Raji (cell line): ENCODE data around the gene SLC30A1.

ENCODE experiments used
- POLR2A ChIP-seq: IDR thresholded peaks from 2 replicates; pipeline ENCODE4 v1.6.1; 2011; ENCODE audit warnings: low read depth, low read length, control low read depth; ENCODE audit not compliant: insufficient read depth

SLC30A1 gene

GRCh38 chr1:211612786-211613107, 33.8 kb upstream of the SLC30A1 start:
- TF ChIP-seq POLR2A, result no peak

GRCh38 chr1:211611818-211612217, 32.9 kb upstream of the SLC30A1 start:
- TF ChIP-seq POLR2A, result no peak

GRCh38 chr1:211610779-211611556, 32.0 kb upstream of the SLC30A1 start:
- TF ChIP-seq POLR2A, result no peak

GRCh38 chr1:211609120-211610024, 30.4 kb upstream of the SLC30A1 start:
- TF ChIP-seq POLR2A, result no peak

GRCh38 chr1:211607754-211608473, 29.0 kb upstream of the SLC30A1 start:
- TF ChIP-seq POLR2A, result no peak

DNA sequence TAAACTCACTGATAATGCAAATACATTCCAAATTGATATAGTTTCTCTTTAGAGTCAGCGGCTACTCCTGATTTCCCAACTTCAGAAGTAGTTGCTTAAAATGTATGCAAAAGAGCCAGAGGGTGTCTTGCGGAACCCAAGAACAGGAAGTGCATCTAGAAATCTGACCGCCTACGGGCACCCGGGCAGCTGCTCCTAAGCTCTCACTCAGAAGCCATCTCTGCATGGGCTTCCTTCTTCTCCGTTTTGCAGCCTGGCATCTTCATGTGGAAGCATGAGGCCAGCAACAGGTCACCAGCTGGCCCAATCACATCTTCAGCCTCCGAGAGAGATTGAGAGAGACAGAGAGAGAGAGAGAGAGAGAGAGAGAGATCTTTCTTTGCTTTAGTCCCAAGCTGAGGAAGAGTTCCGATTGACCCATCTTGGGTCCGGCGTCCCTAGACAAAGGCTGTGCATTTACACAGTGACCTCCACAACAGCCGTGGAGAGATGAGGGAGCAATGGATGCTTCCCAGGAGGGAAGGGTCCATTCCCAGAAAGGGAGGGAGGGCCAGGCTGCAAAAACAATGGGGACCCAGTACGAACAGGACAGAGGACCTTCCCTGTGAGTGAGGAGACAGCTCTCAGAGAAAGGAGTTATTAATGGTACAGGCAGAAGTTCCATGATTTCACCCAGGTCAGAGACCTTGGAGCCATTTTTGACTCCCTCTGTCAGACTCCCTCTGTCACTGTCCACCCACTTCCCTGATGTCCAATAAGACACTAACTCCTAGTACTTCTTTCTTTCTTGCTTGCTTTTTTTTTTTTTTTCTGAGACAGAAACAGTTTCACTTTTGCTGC, 28.2 kb upstream of the SLC30A1 start:
- TF ChIP-seq POLR2A, result peak; percentile 33; the same call in 1 of the 2 replicates

DNA sequence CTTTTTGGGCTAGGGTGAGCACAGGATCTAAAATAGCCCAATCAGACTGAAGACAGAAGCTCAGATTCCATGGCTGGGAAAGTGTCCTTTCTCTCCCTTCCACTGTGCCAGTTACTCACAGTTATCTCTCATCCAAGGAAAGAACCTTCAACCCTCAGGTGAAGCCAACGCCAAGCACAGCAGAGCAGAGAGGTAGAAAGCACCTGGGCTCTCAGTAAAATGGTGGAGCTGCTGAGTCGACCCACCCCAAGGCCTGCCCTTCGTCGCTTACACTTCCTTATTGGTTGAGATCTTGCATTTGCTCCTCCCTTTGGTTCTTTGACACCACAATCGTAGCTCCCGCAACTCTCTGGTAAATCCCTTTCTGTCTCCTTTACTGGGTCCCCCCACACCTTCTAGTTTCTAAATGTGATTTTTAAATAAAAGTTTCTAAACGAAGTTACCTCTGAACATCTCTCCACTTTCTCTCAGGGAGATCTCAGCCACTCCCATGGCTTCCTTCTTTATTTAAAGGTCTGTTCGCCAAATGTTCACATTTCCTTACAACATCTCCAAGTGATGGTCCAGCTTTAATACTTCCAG, 27.5 kb upstream of the SLC30A1 start:
- no peak for TF ChIP-seq POLR2A

DNA sequence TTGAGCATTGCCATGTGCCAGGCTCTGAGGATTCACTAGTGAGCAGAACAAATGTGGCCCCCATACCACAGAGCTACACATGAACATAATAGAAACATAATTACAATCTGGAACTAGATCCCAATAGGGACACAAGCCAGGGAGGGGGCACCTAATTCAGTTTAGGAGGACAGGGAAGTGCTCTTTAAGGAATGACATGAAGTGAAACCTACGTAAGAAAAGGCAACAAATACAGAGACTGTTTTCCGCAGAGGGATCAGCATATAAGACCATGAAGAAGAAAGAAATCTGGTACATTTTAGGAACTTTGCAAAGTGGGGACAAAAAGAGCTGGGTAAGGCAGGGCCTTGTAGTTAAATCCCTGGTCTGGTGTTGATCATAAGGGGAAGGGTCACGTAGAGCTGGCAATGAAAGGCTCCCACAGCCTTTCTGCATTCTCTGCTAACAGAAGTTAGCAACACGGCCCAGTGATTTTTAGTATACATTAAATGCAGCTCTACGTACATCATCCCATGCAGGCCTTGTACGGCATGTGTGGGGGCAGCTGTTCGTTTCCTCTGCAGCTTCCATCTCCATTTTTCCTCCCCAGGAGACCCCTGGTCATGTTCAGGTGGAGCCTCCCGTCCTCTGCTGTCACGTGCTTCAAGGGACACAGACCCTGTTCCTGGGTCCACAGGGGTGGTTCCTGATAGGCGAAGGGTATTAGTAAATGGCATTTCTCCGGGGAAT, 26.8 kb upstream of the SLC30A1 start:
- TF ChIP-seq POLR2A, result no peak

- no peak for TF ChIP-seq POLR2A
Observed at GRCh38 chr1:211605034-211605433, 26.1 kb upstream of the SLC30A1 start.

- no peak for TF ChIP-seq POLR2A
Observed at GRCh38 chr1:211604548-211604947, 25.6 kb upstream of the SLC30A1 start.

DNA sequence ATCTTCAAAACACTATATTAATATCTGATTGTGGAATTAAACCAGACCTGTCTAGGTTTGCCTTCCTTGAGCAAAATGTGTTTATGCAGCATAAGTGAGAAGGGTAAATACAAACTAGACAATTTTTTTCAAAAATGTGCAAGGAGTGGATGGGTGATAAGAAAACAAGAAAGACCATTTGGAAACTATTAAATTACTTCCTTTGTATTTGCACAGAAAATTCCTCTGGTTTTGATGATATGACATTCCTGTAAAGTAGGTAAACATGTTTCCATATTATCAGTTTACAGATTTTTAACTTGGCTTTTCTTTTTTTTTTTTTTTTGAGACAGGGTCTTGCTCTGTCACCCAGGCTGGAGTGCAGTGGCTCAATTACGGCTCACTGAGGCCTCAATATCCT, 24.8 kb upstream of the SLC30A1 start:
- TF ChIP-seq POLR2A, result no peak

DNA sequence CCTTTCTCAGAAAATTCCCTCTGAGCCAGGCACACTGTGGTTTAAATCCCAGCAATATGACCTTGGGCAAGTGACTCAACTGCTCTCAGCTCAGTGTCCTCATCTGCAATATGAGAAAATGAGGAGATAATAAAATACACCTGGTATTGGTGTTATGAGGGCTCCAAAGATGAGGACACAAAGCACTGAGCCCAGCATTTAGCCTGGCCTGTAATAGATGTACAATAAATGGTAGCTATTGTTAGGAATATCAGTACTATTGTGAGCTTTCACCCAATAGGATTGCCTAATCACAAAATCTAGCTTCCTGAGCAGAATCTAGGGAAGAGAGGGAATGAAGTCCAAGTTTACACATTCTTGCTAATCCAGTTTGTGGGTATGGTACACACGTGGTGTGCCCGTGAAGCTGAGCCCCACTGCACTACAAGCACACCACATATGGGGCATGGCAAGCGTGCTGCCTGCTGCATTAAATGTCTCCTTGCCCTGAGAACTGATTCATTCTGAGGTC, 24.3 kb upstream of the SLC30A1 start:
- TF ChIP-seq POLR2A, result no peak

- TF ChIP-seq POLR2A, result no peak
Observed at GRCh38 chr1:211601982-211602670, 23.2 kb upstream of the SLC30A1 start.
